PFSK-1 (cell line): ENCODE results near the gene FLCN.

Experiments
- FOXP2 ChIP-seq: optimal IDR thresholded peaks from 2 replicates; pipeline ENCODE3; 2011; ENCODE audit warnings: borderline replicate concordance, control low read depth, inconsistent platforms; ENCODE audit not compliant: insufficient read depth; ENCODE audit errors: extremely low read length, extremely low read depth
- POLR2AphosphoS5 ChIP-seq: IDR thresholded peaks from 2 replicates; pipeline ENCODE4 v1.6.1; 2012; ENCODE audit warnings: low read depth, mild to moderate bottlenecking, control low read depth, low read length, moderate library complexity
- REST ChIP-seq, 2 experiments: IDR thresholded peaks; 2 replicates each; pipeline versions ENCODE4 v1.6.1 to v1.8.0; 2011 to 2012; ENCODE audit warnings: low read depth in 2 of 2, low read length in 2 of 2, control low read depth in 1 of 2, inconsistent platforms in 1 of 2, mild to moderate bottlenecking in 1 of 2, moderate library complexity in 1 of 2; ENCODE audit not compliant: insufficient read depth in 1 of 2
- SIN3A ChIP-seq: IDR thresholded peaks from 2 replicates; pipeline ENCODE4 v1.6.1; 2012; ENCODE audit warnings: mild to moderate bottlenecking, low read length, moderate library complexity, borderline replicate concordance; ENCODE audit not compliant: insufficient read depth
- TAF1 ChIP-seq: IDR thresholded peaks from 2 replicates; pipeline ENCODE4 v1.6.1; 2012; ENCODE audit warnings: low read length, control low read depth, borderline replicate concordance; ENCODE audit not compliant: insufficient read depth

The FLCN gene

GRCh38 chr17:17204635-17205231 lies 32.2 kb downstream of the FLCN start:
- no peak for TF ChIP-seq REST (IDR thresholded peaks at IDR 0.05; ENCODE audit: insufficient read depth in 1 of 2, low read depth in 2 of 2, low read length in 2 of 2)
- TF ChIP-seq SIN3A = no peak

GRCh38 chr17:17204041-17204591 lies 32.9 kb downstream of the FLCN start:
- TF ChIP-seq FOXP2 (no peak), REST (IDR thresholded peaks at IDR 0.05; ENCODE audit: insufficient read depth in 1 of 2, low read depth in 2 of 2, low read length in 2 of 2) (no peak), SIN3A (no peak), POLR2AphosphoS5 (no peak)

- TF ChIP-seq POLR2AphosphoS5 = no peak
- no peak for TF ChIP-seq FOXP2
- TF ChIP-seq REST (IDR thresholded peaks at IDR 0.05; ENCODE audit: insufficient read depth in 1 of 2, low read depth in 2 of 2, low read length in 2 of 2) = no peak
- no peak for TF ChIP-seq TAF1
- TF ChIP-seq SIN3A = no peak
Measured at GRCh38 chr17:17203173-17203730, 33.7 kb downstream of the FLCN start.

- no peak for TF ChIP-seq POLR2AphosphoS5
- no peak for TF ChIP-seq FOXP2
- TF ChIP-seq TAF1 = no peak
- TF ChIP-seq REST (IDR thresholded peaks at IDR 0.05; ENCODE audit: insufficient read depth in 1 of 2, low read depth in 2 of 2, low read length in 2 of 2) = no peak
- TF ChIP-seq SIN3A = no peak
Measured at GRCh38 chr17:17201907-17202306, 35.1 kb downstream of the FLCN start.
